Retinal pigment epithelial cell (primary cell): ENCODE data around the gene ENTPD6.

Source experiments
- DNase-seq: peaks from one replicate; pipeline ENCODE4 v3.0.0-alpha.2; 2010; ENCODE audit warnings: low read depth
- H3K4me3 ChIP-seq: 2 replicates; pipeline ENCODE4 v1.5.1; 2011; ENCODE audit warnings: mild to moderate bottlenecking, low read length, control low read depth, moderate library complexity
- TF ChIP-seq, protein P1 (sequence below): conservative IDR thresholded peaks from 2 replicates; pipeline ENCODE4 v1.5.1; 2011; ENCODE audit warnings: low read depth, low read length, control low read depth, inconsistent platforms

Gene ENTPD6

DNA sequence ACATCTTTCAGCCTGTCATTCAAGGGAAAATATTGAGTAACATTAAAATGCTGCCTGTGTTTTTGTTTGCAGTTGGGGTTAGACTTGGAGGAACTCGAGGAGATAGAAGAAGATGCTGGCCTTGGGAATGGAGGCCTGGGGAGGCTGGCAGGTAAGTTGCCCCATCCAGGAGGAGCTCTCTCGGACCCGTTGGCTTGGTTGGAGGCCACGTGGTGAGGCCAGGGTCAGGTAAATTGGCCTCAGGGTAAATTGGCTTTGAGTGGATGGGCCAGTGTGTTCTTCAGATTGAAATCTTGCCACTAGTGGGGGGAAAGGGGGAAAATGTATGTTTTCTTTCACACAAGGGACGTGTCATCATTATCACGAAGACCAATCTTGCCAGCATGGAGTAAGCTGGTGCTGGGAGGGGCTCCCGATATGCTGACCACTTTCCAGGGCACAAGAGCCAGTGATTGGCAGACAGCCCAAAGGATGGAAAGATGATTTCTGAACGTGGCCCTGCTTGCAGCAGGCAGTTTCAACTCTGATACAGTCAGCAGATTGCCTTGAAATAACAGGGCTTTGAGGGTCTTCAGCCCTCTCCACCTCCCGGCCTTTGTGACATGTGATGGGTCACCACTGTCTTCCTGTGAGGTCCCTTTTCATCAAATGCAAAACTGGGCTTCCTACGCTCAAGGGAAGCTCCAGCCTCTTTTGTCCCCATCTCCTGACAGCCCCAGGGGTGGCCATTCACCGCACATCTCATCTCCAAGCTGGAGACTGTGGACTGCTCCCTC is 73.7 kb downstream of the ENTPD6 start:
- TF ChIP-seq, protein P1, sequence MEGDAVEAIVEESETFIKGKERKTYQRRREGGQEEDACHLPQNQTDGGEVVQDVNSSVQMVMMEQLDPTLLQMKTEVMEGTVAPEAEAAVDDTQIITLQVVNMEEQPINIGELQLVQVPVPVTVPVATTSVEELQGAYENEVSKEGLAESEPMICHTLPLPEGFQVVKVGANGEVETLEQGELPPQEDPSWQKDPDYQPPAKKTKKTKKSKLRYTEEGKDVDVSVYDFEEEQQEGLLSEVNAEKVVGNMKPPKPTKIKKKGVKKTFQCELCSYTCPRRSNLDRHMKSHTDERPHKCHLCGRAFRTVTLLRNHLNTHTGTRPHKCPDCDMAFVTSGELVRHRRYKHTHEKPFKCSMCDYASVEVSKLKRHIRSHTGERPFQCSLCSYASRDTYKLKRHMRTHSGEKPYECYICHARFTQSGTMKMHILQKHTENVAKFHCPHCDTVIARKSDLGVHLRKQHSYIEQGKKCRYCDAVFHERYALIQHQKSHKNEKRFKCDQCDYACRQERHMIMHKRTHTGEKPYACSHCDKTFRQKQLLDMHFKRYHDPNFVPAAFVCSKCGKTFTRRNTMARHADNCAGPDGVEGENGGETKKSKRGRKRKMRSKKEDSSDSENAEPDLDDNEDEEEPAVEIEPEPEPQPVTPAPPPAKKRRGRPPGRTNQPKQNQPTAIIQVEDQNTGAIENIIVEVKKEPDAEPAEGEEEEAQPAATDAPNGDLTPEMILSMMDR, result no peak
- DNase-seq, result no peak
- H3K4me3 ChIP-seq, result no peak overlapping the region

DNA sequence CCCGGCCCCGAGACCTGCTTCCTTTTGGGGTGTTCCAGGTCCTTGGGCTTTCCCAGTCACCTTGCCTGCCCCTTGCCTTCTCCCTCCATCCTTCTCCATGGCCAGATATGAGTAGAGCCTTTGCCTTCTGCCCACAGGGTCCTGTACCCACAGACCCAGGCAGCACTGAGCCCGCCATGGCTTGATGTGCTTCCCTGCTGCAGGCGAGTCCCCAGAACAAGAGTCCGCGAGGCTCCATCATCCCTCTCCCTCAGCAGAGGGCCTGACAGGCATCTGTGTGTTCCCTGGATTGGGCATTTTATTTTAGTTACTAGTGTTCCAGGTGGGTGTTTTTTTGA is 74.3 kb downstream of the ENTPD6 start:
- TF ChIP-seq, protein P1, result no peak
- H3K4me3 ChIP-seq, result no peak overlapping the region
- no peak for DNase-seq

DNA sequence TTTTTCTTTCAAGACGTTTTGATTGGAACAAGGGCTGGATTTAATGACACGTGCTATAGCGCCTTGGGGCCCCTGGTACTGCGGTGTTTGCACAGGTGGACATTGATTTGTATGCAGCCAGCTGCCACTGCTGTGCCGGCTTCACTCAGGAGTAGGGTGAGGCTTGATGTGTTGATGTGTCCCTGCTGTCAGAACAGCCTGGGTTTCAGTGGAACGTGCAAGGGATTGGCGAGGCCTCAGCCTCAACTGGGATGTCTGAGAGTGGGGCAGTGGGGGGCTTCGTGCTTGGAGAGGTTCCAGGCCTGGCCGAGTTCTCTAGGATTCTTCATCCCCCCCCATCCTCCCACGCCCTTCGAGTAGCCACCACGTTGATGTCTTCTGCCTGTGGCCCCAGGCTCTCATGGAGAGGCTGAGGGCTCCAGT is 75.3 kb downstream of the ENTPD6 start:
- DNase-seq, result no peak
- no peak overlapping the region for H3K4me3 ChIP-seq
- TF ChIP-seq, protein P1, result no peak

DNA sequence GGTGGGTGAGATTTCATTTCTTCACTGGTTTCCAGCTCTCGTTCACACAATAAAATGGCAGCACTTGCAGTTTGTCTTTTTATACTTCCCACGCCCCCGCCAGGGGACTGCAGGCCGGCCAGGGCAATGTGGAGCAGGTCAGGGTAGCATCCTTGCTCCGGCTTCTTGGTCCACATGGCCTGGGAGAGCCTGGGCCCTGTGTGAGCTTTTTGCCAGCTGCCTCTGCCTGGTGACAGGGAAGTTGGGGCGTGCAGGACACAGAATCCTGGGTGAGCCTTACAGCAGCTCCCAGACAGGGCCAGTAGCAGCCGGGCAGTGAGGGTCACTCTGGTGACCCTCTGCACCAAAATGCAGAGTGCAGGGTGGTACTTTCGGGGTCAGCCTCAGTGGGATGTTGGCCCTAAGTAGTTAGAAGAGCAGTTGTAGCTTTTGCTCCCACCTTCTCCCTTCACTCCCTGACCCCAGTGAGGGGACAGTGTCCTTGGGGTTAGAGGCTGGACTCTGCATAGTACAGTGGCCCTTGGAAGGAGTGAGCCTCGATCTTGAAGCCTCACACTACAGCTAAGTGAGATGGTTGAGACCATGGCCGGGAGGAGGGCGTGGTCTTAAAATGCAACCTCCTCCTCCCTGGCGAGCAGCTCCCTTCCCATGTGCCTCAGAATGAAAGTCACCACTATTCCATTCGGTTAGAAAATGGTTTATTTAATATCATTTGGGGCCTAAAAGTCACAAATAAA is 76.1 kb downstream of the ENTPD6 start:
- no peak overlapping the region for H3K4me3 ChIP-seq
- TF ChIP-seq, protein P1, result no peak
- no peak for DNase-seq

DNA sequence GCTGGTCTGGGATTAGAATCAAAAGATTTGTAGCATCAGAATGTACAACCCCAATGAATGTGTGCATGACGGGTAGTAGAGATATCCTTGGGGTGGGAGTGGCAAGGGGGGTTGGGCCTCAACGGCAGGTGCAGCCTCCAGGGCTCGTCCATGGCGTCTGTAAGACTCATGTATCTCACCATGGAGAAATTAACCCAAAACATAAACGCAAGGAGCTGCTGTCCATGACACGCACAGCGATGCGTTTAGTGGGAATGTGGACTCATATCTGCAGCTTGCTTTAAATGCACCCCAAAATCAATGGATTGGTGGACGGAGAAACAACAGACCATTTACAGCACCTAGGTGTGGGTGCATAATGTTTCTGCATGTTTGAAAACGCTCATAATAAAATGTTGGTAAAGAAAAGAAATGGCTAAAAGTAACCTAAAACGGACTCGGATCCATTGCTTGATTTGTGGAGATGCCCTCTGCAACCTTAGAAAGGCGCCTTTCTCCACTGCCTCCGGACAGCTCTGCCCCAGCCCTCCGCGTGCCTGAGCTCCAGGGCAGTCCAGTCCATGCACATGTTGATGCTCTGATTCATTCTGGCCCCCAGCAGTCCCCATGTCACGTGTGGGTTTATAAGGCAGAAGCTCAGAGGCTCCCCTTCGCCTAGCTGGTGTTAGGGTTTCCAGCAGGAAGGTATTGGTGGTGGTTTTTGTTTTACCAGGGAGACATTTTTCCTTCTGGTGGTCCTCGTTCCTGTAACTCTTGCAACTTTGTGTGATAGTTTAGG is 76.9 kb downstream of the ENTPD6 start:
- no peak for DNase-seq

DNA sequence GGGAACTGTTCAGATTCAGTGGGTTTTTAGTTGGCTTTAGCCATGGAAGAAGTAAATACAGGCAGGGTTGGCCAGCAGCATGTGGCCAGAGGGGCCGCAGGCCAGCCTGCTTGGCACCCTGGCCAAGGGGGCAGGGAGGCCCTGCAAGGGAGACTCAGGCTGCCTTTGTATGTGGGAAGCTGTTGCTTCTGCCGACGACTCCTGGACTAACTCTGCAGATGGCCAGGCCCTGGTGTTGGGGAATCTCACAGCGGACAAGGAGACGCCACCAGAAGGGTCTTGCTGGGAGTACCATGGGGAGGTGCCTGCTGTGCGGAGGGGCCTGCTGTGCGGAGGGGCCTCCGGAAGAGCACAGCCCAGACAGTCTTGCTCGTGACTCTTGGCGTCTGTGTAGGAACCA is 77.5 kb downstream of the ENTPD6 start:
- TF ChIP-seq, protein P1, result no peak
- DNase-seq, result no peak
- no peak overlapping the region for H3K4me3 ChIP-seq

More for the DNA sequence above, 76.9 kb downstream of the ENTPD6 start:
- no peak overlapping the region for H3K4me3 ChIP-seq
- TF ChIP-seq, protein P1, result no peak
